ENCODE results near the gene ANGPTL2.

DNA sequence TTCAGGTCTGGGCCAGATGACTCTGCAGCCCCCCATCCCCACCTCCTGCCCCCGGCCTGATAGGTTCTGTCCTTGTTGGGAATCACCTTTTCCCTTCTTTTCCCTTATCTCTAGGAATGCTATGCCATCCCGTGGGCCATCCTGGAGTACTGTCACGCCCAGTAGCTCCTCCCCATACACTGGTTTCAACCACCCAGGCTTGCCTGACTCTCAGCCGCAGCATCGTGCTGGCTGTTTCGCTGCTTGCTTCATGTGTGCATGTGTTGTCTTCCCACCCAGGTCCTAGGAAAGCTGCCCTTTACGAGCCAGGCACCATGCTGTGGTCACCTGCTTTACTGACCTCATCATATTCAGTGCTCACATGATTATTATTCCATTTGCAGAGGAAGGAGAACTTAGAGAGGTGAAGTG is 71.8 kb downstream of the ANGPTL2 start:
- TF ChIP-seq, protein P1, sequence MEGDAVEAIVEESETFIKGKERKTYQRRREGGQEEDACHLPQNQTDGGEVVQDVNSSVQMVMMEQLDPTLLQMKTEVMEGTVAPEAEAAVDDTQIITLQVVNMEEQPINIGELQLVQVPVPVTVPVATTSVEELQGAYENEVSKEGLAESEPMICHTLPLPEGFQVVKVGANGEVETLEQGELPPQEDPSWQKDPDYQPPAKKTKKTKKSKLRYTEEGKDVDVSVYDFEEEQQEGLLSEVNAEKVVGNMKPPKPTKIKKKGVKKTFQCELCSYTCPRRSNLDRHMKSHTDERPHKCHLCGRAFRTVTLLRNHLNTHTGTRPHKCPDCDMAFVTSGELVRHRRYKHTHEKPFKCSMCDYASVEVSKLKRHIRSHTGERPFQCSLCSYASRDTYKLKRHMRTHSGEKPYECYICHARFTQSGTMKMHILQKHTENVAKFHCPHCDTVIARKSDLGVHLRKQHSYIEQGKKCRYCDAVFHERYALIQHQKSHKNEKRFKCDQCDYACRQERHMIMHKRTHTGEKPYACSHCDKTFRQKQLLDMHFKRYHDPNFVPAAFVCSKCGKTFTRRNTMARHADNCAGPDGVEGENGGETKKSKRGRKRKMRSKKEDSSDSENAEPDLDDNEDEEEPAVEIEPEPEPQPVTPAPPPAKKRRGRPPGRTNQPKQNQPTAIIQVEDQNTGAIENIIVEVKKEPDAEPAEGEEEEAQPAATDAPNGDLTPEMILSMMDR (IDR thresholded peaks at IDR 0.05 in 4 of 5, conservative IDR thresholded peaks at IDR 0.05 in 1 of 5), result no peak
- TF ChIP-seq POLR2A (IDR thresholded peaks at IDR 0.05), result no peak

Data from gastrocnemius medialis (tissue), 4 donors.